Esophagus mucosa (tissue), 1 donor: ENCODE results near the gene SAP30BP. TPM values are rescaled to one million over a fixed set of nuclear protein-coding genes. Genes with fewer than 3 reads are reported as not detected.

ENCODE experiments used
- total RNA-seq: library from RNA; stranded (reverse); gene quantifications from one replicate; pipeline ENCODE4 v1.2.4, GENCODE V29; 2023
- donor health status: DM: yes; HTN: yes; CAD: no.

SAP30BP gene
- total RNA-seq, 1 donor from 2014 or later, result 46.3 TPM

Other genes starting within 250 kb of the SAP30BP start
- gene TMEM94, start 210.7 kb upstream of the SAP30BP start, total RNA-seq, result 36.2 TPM
- gene CASKIN2, start 151.8 kb upstream of the SAP30BP start, total RNA-seq, result 13.9 TPM
- 23.2 TPM for gene TSEN54, start 150.8 kb upstream of the SAP30BP start, total RNA-seq
- 82.1 TPM for gene LLGL2, start 141.6 kb upstream of the SAP30BP start, total RNA-seq
- gene MYO15B, start 79.5 kb upstream of the SAP30BP start, total RNA-seq, result 15.6 TPM
- gene SMIM5, start 33.9 kb upstream of the SAP30BP start, total RNA-seq, result 10.1 TPM
- 36.6 TPM for gene RECQL5, start 184 bp upstream of the SAP30BP start, total RNA-seq
- gene ITGB4, start 54.1 kb downstream of the SAP30BP start, total RNA-seq, result 134 TPM
- 29.1 TPM for gene GALK1, start 97.9 kb downstream of the SAP30BP start, total RNA-seq
- gene UNK, start 117.5 kb downstream of the SAP30BP start, total RNA-seq, result 17.3 TPM
- gene UNC13D, start 177.1 kb downstream of the SAP30BP start, total RNA-seq, result 26.0 TPM
- gene WBP2, start 188.0 kb downstream of the SAP30BP start, total RNA-seq, result 57.5 TPM
- gene TRIM47, start 211.2 kb downstream of the SAP30BP start, total RNA-seq, result 23.4 TPM
- 10.6 TPM for gene TRIM65, start 229.6 kb downstream of the SAP30BP start, total RNA-seq
- gene MRPL38, start 237.5 kb downstream of the SAP30BP start, total RNA-seq, result 81.8 TPM